ENCODE results near the gene CIBAR2. TPM values are rescaled to one million over a fixed set of nuclear protein-coding genes. Genes with fewer than 3 reads are reported as not detected.

The CIBAR2 gene
- total RNA-seq, 1 experiment from 2014 or later = not detected

GRCh38 chr16:85113168-85113733 lies 979 bp upstream of the CIBAR2 start:
- no peak for DNase-seq (ENCODE audit: low read depth)
- in situ Hi-C loops (cut with HindIII; ENCODE audit: low pct_unique_long_range_greater_than_20kb, low sequenced_read_pairs) = no loop called here

DNA sequence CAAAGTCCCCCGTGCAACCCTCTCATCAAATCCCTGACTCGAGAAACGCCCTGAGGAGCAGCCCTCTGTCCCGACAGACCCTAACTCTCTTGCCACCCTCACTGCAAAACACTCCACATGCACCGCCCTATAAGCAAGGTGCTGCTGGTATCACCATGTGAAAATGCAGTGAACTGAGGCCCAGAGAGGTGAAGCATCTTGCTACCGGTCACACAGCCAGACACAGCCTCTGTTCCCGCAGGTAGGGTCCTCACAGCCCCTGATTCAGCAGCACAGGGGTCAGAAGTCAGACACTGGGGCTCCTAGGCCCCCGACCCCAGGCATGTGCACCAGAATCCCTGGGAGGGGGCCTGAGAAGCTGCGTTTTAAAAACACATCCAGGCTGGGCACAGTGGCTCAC lies 1.1 kb downstream of the CIBAR2 start:
- DNase-seq (ENCODE audit: low read depth) = no peak
- in situ Hi-C loops (cut with HindIII; ENCODE audit: low pct_unique_long_range_greater_than_20kb, low sequenced_read_pairs) = no loop called here

DNA sequence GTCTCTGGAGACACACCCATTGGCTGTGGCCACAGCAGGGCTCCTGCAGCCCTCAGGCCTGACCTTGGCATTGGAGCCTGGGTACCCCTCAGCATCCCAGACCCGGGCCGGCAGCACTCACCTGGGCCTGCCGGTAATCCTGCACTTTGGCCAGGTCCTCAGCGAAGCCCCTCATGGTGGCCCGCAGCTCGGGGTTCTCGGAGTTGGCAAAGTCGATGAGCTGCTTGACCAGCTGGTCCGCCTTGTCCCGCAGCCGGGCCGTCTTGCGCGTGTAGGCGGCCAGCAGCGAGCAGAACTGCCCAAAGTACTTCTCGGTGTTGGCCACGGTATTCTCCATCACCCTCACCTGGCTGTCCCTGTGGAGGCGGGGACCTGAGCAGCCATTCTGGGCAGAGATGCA lies 2.2 kb downstream of the CIBAR2 start:
- in situ Hi-C loops (cut with HindIII; ENCODE audit: low pct_unique_long_range_greater_than_20kb, low sequenced_read_pairs) = no loop called here
- DNase-seq (ENCODE audit: low read depth) = no peak

- in situ Hi-C loops (cut with HindIII; ENCODE audit: low pct_unique_long_range_greater_than_20kb, low sequenced_read_pairs) = no loop called here
Measured at GRCh38 chr16:85107532-85107931, 4.7 kb downstream of the CIBAR2 start.

DNA sequence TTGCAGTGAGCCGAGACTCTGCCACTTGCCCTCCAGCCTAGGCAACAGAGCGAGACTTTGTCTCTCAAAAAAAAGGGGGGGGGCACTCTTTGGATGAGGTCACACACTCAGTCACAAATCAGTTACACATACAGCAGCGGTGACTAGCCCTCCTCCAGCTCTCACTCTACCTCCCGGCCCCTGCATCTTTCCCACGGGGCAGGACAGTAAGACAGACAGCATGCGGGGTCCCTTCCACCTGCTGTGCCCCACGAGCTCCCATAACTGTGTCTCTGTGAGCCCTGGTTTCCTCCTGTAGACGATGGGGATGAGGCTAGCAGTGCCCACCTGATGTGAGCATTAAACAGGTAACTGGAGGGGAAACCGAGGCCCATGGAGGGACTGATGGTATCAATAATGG lies 5.2 kb downstream of the CIBAR2 start:
- in situ Hi-C loops (cut with HindIII; ENCODE audit: low pct_unique_long_range_greater_than_20kb, low sequenced_read_pairs) = no loop called here
- no peak for DNase-seq (ENCODE audit: low read depth)

More at GRCh38 chr16:85107532-85107931, 4.7 kb downstream of the CIBAR2 start:
- DNase-seq (ENCODE audit: low read depth) = no peak

DNA sequence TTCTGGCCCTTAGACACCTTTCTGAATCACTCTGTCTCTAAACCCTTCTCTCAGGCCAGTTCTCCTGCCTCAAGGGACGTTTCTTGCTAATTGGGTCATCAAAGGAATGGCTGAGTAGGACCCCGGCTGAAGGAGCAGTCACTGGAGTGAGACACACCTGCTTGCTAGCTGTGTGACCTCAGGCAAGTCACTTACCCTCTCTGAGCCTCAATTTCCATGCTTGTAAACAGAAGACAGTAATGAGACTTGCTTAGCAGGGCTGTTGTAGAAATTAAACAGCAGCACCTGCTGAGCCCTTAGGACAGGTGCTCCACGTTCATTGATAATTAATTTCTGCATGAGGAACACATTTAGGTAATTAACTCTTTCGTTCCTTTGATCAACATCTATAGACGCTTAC lies 6.8 kb downstream of the CIBAR2 start:
- no peak for DNase-seq (ENCODE audit: low read depth)
- in situ Hi-C loops (cut with HindIII; ENCODE audit: low pct_unique_long_range_greater_than_20kb, low sequenced_read_pairs) = no loop called here

DNA sequence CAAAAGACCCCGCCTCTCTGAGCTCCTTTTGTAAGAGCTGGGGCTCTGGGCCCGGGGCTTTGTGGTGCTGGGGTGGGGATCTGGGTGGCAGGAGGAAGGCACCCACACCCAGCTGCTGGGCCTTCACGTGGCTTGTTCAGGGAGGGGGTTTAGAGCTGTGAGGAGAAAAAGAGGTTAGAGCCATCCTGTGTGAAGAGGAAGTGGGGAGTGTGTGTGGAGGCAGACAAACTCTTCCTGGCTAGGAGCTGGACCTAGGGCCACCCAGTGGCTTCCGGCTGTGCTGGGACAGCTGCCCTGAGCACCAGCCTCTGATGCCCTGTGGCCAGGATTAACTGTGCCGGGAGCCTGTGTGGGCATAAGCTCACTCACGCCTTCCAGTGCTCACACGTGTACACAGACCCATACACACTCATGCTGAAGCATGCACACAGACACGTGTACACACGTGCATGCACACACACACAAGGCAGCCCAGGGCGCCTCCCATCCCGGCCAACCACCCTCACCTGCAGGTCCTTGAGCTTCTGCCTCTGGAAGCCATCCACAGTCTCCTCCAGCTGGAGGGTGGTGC lies 7.4 kb downstream of the CIBAR2 start:
- in situ Hi-C loops (cut with HindIII; ENCODE audit: low pct_unique_long_range_greater_than_20kb, low sequenced_read_pairs) = no loop called here
- no peak for DNase-seq (ENCODE audit: low read depth)

DNA sequence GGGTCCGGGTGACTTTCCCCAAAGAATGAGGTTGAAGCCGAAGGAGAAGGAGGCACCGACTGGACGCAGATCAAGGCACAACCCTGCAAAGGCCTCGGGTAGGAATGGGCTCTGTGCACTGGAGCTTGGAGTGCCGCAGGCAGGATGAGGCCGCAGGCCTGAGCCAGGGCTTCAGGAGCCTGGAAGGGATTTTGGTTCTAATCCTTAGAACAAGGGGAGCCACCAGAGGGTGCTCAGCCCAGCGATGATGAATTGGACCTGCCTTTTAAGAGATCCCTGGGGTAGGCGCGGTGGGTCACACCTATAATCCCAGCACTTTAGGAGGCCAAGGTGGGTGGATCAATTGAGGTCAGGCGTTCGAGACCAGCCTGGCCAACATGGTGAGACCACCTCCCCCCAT lies 8.1 kb downstream of the CIBAR2 start:
- DNase-seq (ENCODE audit: low read depth) = no peak
- in situ Hi-C loops (cut with HindIII; ENCODE audit: low pct_unique_long_range_greater_than_20kb, low sequenced_read_pairs) = no loop called here

DNA sequence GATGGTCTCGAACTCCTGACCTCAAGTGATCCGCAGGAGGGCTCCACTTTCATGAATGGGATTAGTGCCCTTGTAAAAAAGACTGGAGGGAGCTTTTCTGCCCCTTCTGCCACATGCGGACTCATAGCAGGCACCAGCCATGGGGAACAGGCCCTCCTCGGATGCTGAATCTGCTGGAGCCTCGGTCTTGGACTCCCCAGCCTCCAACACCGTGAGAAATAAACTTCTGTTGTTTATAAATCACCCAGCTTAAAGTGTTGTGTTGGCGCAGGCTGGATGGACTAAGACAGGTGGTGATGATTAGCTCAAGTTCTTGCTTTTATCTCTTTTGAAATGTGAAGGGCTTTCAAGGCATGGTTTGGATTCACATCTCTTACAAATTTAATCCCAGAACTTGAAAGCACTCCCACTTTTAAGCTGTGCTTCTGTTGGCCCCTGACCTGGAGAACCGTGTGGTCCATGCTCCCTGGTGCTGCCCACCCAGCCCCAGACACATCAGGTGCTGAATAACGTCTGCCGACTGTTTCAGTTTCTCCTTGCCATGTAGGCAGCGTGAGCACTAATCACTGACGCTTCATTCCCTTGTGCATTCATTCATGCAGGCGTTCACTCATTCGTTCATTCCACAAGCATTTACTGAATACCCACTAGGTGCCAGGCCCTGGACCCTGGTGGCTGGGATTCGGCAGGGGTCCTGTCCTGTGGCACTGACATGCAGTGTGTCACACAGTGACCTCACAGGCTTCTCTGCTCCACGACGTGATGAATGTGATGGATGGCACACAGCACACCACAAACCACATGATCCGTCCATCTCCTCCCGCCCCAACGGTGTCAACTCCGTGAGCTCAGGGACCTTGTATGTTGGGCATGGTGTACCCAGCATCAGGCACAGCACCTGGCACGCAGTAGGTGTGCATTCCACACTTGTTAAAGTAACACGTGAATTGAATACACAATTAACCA lies 8.9 kb downstream of the CIBAR2 start:
- in situ Hi-C loops (cut with HindIII; ENCODE audit: low pct_unique_long_range_greater_than_20kb, low sequenced_read_pairs) = no loop called here
- no peak for DNase-seq (ENCODE audit: low read depth)

- in situ Hi-C loops (cut with HindIII; ENCODE audit: low pct_unique_long_range_greater_than_20kb, low sequenced_read_pairs) = no loop called here
- DNase-seq (ENCODE audit: low read depth) = no peak
Measured at GRCh38 chr16:85101956-85102630, 10.2 kb downstream of the CIBAR2 start.

DNA sequence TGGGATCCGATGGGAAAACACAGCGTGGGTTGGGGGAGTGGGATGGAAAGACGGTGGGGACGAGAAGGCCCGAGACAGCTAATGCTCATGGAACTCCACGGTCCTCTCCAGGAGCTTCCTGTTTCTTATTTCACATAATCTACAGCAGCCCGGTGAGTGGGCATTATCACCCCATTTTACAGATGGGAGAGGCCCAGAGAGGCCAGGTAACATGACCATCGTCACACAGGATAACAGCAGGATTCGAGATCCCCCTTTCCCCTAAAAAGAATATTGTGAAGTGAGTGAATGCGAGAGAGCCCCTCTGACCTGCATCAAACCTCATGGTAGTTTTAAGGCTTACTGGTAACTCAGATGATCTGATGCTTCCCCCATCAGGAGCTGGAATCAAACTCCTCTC lies 12.0 kb downstream of the CIBAR2 start:
- in situ Hi-C loops (cut with HindIII; ENCODE audit: low pct_unique_long_range_greater_than_20kb, low sequenced_read_pairs) = no loop called here
- no peak for DNase-seq (ENCODE audit: low read depth)

DNA sequence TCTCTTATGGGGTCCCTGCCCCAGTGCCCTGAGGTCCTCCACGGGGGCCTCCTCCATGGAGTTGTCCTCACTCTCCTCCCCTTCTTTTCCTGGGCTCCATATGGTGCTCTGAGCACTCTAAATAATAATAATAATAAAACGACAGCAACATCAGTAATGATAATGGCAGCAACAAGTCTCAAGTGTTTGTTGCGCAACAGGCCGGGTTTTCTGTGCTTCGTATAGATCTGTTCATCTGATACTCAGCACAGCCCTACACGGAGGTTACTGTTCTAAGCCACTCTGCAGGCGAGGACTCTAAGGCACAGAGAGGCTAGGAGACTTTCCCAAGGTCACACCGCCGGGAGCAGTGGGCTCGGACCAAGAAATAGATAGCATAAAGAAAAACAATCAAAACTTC lies 13.7 kb downstream of the CIBAR2 start:
- DNase-seq (ENCODE audit: low read depth) = no peak
- in situ Hi-C loops (cut with HindIII; ENCODE audit: low pct_unique_long_range_greater_than_20kb, low sequenced_read_pairs) = no loop called here

- DNase-seq (ENCODE audit: low read depth) = no peak
- in situ Hi-C loops (cut with HindIII; ENCODE audit: low pct_unique_long_range_greater_than_20kb, low sequenced_read_pairs) = no loop called here
Measured at GRCh38 chr16:85096921-85097320, 15.4 kb downstream of the CIBAR2 start.

DNA sequence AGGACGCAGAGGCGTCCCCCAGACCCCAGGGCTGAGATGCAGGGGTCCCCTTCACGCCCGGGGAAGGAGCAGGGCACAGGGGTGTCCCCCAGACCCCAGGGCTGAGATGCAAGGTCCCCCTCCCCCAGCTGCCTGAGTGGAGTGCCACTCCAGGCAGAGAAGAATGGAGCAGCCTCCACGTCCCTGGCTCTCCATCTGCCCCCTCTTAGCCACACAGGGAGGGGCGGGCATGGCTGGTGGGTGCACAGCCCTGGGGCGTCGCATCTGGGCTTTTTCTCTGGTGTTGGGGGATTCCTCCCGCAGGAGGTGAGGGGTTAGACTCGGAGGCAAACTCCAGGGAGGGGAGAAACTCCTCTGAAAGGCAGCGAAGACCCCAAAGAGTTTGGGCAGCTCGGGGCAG lies 17.5 kb downstream of the CIBAR2 start:
- no peak for DNase-seq (ENCODE audit: low read depth)
- in situ Hi-C loops (cut with HindIII; ENCODE audit: low pct_unique_long_range_greater_than_20kb, low sequenced_read_pairs) = no loop called here

- in situ Hi-C loops (cut with HindIII; ENCODE audit: low pct_unique_long_range_greater_than_20kb, low sequenced_read_pairs) = no loop called here
- DNase-seq (ENCODE audit: low read depth) = no peak
Measured at GRCh38 chr16:85094176-85094805, 18.0 kb downstream of the CIBAR2 start.

DNA sequence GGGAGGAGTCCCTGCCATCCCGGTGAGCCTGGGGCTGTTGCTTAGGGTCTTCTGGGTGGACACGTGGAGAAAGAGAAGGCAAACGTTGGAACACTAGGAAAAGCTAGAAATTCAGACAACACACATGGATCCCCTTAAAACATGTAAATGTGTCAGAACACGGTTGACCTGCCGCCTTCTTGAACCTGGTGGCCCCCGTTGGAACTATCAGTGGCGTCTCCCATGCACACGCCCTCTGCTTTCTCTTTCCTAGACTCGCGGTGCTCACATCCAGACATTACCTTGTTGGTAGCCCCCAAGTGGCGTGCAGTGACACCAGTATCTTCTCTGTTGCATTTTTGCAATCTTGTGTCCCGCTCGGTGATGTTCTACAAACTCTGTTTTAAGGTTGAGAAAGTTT lies 18.6 kb downstream of the CIBAR2 start:
- no peak for DNase-seq (ENCODE audit: low read depth)
- in situ Hi-C loops (cut with HindIII; ENCODE audit: low pct_unique_long_range_greater_than_20kb, low sequenced_read_pairs) = no loop called here

- no peak for DNase-seq (ENCODE audit: low read depth)
- in situ Hi-C loops (cut with HindIII; ENCODE audit: low pct_unique_long_range_greater_than_20kb, low sequenced_read_pairs) = no loop called here
Measured at GRCh38 chr16:85092851-85093250, 19.4 kb downstream of the CIBAR2 start.

DNA sequence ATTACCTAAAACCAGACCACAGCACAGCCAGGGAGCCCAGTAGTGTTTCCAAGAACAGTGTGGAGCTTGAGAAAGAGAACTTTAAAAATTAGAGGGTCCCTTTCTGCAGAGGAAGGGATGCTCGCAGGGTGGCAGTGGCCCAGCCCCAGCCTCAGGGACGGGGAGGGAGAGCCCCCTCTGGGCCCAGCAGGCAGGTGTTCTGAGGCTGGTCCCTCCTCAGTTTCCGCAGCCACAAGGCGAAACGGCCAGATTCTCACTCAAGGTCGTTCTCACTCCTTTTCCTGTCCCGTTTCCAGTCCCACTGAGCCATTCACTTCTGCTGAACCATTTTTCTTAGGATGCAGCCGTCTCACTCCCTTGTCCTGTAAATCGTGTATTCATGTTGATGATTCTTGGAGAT lies 20.0 kb downstream of the CIBAR2 start:
- in situ Hi-C loops (cut with HindIII; ENCODE audit: low pct_unique_long_range_greater_than_20kb, low sequenced_read_pairs) = no loop called here
- DNase-seq (ENCODE audit: low read depth) = no peak

- DNase-seq (ENCODE audit: low read depth) = no peak
- in situ Hi-C loops (cut with HindIII; ENCODE audit: low pct_unique_long_range_greater_than_20kb, low sequenced_read_pairs) = no loop called here
Measured at GRCh38 chr16:85091522-85091910, 20.8 kb downstream of the CIBAR2 start.

All from Caki2 (cell line).